SK-N-SH (cell line): Measurements from ENCODE around the gene OPHN1.

Source experiments
- ELF1 ChIP-seq: IDR thresholded peaks from 2 replicates; pipeline ENCODE4 v1.4.0; 2012
- EP300 ChIP-seq, 2 experiments: IDR thresholded peaks; 2 replicates each; pipeline versions ENCODE4 v1.4.0 to v1.6.1; 2012; ENCODE audit warnings: borderline replicate concordance in 1 of 2, low read depth in 1 of 2, low read length in 1 of 2
- JUND ChIP-seq: IDR thresholded peaks from 2 replicates; pipeline ENCODE4 v1.4.0; 2012
- MEF2A ChIP-seq: IDR thresholded peaks from 2 replicates; pipeline ENCODE4 v1.4.0; 2012; ENCODE audit warnings: low read depth, borderline replicate concordance
- RFX5 ChIP-seq: IDR thresholded peaks from 2 replicates; pipeline ENCODE4 v1.6.1; 2012; ENCODE audit warnings: mild to moderate bottlenecking, improper control_type of control experiment, low read length
- TF ChIP-seq, protein P1 (sequence below): IDR thresholded peaks from 2 replicates; pipeline ENCODE4 v1.4.0; 2012; ENCODE audit warnings: low read depth, borderline replicate concordance
- TF ChIP-seq, protein P2 (sequence below): fragments of 200-600 bp; sonication (generic); IDR thresholded peaks from 2 replicates; pipeline ENCODE4 v1.6.1; 2017; ENCODE audit warnings: antibody characterized with exemption, mild to moderate bottlenecking, moderate library complexity

DNA sequence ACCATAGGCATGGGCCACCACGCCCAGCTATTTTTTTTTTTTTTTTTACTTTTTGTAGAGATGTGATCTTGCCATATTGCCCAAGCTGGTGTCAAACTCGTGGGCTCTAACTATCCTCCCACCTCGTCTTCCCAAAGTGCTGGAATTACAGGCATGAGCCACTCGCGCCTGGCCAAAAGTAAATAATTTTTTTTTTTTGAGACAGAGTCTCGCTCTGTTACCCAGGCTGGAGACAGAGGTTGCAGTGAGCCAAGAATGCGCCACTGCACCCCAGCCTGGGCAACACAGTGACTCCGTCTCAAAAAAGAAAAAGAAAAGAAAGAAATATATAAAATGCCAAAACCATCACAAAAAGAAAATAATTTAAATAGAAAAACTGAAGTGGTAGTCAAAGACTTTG lies 18.4 kb upstream of the OPHN1 start:
- TF ChIP-seq RFX5, result no peak
- no peak for TF ChIP-seq JUND
- TF ChIP-seq ELF1, result no peak
- TF ChIP-seq, protein P1, sequence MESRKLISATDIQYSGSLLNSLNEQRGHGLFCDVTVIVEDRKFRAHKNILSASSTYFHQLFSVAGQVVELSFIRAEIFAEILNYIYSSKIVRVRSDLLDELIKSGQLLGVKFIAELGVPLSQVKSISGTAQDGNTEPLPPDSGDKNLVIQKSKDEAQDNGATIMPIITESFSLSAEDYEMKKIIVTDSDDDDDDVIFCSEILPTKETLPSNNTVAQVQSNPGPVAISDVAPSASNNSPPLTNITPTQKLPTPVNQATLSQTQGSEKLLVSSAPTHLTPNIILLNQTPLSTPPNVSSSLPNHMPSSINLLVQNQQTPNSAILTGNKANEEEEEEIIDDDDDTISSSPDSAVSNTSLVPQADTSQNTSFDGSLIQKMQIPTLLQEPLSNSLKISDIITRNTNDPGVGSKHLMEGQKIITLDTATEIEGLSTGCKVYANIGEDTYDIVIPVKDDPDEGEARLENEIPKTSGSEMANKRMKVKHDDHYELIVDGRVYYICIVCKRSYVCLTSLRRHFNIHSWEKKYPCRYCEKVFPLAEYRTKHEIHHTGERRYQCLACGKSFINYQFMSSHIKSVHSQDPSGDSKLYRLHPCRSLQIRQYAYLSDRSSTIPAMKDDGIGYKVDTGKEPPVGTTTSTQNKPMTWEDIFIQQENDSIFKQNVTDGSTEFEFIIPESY, result no peak
- TF ChIP-seq, protein P2, sequence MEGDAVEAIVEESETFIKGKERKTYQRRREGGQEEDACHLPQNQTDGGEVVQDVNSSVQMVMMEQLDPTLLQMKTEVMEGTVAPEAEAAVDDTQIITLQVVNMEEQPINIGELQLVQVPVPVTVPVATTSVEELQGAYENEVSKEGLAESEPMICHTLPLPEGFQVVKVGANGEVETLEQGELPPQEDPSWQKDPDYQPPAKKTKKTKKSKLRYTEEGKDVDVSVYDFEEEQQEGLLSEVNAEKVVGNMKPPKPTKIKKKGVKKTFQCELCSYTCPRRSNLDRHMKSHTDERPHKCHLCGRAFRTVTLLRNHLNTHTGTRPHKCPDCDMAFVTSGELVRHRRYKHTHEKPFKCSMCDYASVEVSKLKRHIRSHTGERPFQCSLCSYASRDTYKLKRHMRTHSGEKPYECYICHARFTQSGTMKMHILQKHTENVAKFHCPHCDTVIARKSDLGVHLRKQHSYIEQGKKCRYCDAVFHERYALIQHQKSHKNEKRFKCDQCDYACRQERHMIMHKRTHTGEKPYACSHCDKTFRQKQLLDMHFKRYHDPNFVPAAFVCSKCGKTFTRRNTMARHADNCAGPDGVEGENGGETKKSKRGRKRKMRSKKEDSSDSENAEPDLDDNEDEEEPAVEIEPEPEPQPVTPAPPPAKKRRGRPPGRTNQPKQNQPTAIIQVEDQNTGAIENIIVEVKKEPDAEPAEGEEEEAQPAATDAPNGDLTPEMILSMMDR, result no peak
- TF ChIP-seq MEF2A, result no peak
- TF ChIP-seq EP300 (IDR thresholded peaks at IDR 0.05; ENCODE audit: borderline replicate concordance in 1 of 2, low read depth in 1 of 2, low read length in 1 of 2), result no peak
